ENCODE measurements around the gene ENPP7.

- TF ChIP-seq CTCF (IDR thresholded peaks at IDR 0.05) = no peak
- no peak for TF ChIP-seq POLR2A (IDR thresholded peaks at IDR 0.05)
Observed at GRCh38 chr17:79774561-79774975, 43.8 kb downstream of the ENPP7 start.
